GM20000 (cell line): ENCODE results near the gene RYR3.

Source experiments
- DNase-seq: peaks from one replicate; pipeline ENCODE4 v3.0.0; 2012; ENCODE audit warnings: low spot score
- TF ChIP-seq, protein P1 (sequence below): IDR thresholded peaks from 2 replicates; pipeline ENCODE4 v1.5.1; 2012; ENCODE audit warnings: mild to moderate bottlenecking, control low read depth; ENCODE audit errors: extremely low read depth, missing control alignments

RYR3 gene

GRCh38 chr15:33785366-33785765, 474.6 kb downstream of the RYR3 start:
- TF ChIP-seq, protein P1, sequence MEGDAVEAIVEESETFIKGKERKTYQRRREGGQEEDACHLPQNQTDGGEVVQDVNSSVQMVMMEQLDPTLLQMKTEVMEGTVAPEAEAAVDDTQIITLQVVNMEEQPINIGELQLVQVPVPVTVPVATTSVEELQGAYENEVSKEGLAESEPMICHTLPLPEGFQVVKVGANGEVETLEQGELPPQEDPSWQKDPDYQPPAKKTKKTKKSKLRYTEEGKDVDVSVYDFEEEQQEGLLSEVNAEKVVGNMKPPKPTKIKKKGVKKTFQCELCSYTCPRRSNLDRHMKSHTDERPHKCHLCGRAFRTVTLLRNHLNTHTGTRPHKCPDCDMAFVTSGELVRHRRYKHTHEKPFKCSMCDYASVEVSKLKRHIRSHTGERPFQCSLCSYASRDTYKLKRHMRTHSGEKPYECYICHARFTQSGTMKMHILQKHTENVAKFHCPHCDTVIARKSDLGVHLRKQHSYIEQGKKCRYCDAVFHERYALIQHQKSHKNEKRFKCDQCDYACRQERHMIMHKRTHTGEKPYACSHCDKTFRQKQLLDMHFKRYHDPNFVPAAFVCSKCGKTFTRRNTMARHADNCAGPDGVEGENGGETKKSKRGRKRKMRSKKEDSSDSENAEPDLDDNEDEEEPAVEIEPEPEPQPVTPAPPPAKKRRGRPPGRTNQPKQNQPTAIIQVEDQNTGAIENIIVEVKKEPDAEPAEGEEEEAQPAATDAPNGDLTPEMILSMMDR: no peak
- no peak for DNase-seq

DNA sequence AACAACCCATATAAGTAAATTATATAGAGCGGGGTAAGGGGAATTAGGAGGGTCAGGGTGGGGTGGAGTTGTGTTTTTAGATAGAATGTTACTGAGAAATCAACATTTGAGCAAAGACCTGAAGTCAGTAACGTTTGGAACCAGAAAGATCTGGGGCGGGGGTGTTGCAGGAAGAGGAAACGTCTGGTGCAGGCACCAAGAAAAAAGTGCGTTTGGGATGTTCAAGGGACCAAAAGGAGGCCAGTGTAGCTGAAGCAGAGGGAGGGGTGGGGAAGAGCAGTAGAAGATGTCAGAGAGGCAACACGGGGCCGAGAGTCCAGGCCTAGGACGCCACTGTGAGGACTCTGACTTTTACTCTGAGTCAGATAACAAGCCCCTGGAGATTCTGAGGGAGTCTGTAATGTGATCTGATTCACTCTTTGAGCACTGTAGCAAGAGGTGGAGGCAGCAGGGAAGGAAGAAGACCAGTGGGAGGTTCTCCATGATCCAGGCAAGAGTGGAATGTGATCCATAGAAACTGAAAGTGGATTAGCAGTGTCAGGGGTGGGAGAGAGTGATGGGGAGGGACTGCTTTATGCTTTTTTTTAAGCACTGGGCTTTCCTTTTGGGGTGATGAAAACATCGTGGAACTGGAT, 478.3 kb downstream of the RYR3 start:
- no peak for DNase-seq
- TF ChIP-seq, protein P1: no peak

- TF ChIP-seq, protein P1: no peak
Measured at GRCh38 chr15:33794453-33794852, 483.7 kb downstream of the RYR3 start.

GRCh38 chr15:33795070-33795469, 484.3 kb downstream of the RYR3 start:
- DNase-seq: no peak
- TF ChIP-seq, protein P1: no peak

More at GRCh38 chr15:33794453-33794852, 483.7 kb downstream of the RYR3 start:
- DNase-seq: no peak

- DNase-seq: no peak
- TF ChIP-seq, protein P1: no peak
Measured at GRCh38 chr15:33797651-33798050, 486.9 kb downstream of the RYR3 start.

- DNase-seq: no peak
- TF ChIP-seq, protein P1: no peak
Measured at GRCh38 chr15:33801954-33802353, 491.2 kb downstream of the RYR3 start.

DNA sequence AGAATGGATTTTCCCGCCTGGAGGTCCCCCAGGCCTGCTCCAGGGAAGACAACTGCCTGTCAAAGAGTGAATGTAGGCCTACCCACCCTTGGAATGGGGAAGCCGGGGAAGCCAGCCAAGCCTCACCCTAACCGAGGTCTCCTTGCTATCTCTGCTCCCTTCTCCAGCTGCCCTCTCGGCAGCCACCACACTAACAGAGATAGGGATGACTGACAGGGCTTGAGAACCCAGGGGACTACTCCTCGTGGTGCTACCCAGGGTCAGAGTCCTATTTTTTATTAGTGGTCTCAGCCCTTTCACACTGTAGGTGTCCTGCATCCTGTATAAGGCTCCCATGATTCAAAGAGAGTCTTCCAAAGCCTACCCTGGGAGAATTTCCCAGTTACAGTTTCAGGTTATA, 496.9 kb downstream of the RYR3 start:
- TF ChIP-seq, protein P1: no peak
- no peak for DNase-seq
